Omental fat pad (tissue), 4 donors: Measurements from ENCODE around the gene WDR1. TPM values are rescaled to one million over a fixed set of nuclear protein-coding genes. Genes with fewer than 3 reads are reported as not detected.

Experiments
- ATAC-seq: fragments of 150-250 bp; one replicate; pipeline ENCODE4 v1.9.1; 2016; ENCODE audit warnings: mild to moderate bottlenecking, moderate library complexity; ENCODE audit not compliant: low FRiP score
- DNase-seq: peaks from one replicate; pipeline ENCODE4 v3.0.0-alpha.2; 2019; ENCODE audit warnings: low spot score
- CTCF ChIP-seq, 3 donors: fragments of 450-650 bp; IDR thresholded peaks; one replicate each; pipeline ENCODE4 v1.5.1; 2016 to 2017; ENCODE audit warnings: antibody characterized with exemption in 3 of 3, mild to moderate bottlenecking in 3 of 3, moderate library complexity in 2 of 3
- total RNA-seq, 4 donors: library from RNA; depleted of rRNA; stranded (reverse); fragments of >200 nt; gene quantifications; one replicate each; pipeline ENCODE4 v1.1.0, GENCODE V29; 2016

Gene WDR1
- total RNA-seq, 4 donors from 2014 or later, result 114 to 219 (median 135) TPM

- TF ChIP-seq CTCF (IDR thresholded peaks at IDR 0.05), result no peak
- no peak for ATAC-seq
- no peak for DNase-seq
These were observed 42.4 kb downstream of the WDR1 start for GRCh38 chr4:10074076-10074766.

- no peak for TF ChIP-seq CTCF (IDR thresholded peaks at IDR 0.05)
- ATAC-seq, result no peak
- no peak for DNase-seq
These were observed 44.1 kb downstream of the WDR1 start for GRCh38 chr4:10072420-10073017.

GRCh38 chr4:10069075-10069642 is 47.4 kb downstream of the WDR1 start:
- no peak for TF ChIP-seq CTCF (IDR thresholded peaks at IDR 0.05)
- ATAC-seq, result no peak
- DNase-seq, result no peak

GRCh38 chr4:10066670-10067651 is 49.6 kb downstream of the WDR1 start:
- DNase-seq, result no peak
- no peak for TF ChIP-seq CTCF (IDR thresholded peaks at IDR 0.05)
- no peak for ATAC-seq

GRCh38 chr4:10066206-10066605 is 50.4 kb downstream of the WDR1 start:
- DNase-seq (no peak), ATAC-seq (no peak)
- TF ChIP-seq CTCF (IDR thresholded peaks at IDR 0.05), result no peak

- ATAC-seq (peak; percentile 95), DNase-seq (no peak)
- peak in 1 of 3 donors; percentile 48 for TF ChIP-seq CTCF (IDR thresholded peaks at IDR 0.05)
These were observed 52.9 kb downstream of the WDR1 start for GRCh38 chr4:10063544-10064300.
